GM21529 (cell line): ENCODE results near the gene PGK1.
"Not testable (repeated sequence)": the region's sequence is repeated elsewhere in the genome, so short reads cannot be mapped to it uniquely, and the experiment has no call there.

Experiments
- ATAC-seq: cut with Tn5 transposase; IDR thresholded peaks from one replicate; pipeline ENCODE4 v1.9.1; 2021; ENCODE audit not compliant: unreplicated experiment

The PGK1 gene

GRCh38 chrX:78111140-78111931 is 7.3 kb downstream of the PGK1 start:
- no peak for ATAC-seq

GRCh38 chrX:78116365-78116764 is 12.3 kb downstream of the PGK1 start:
- ATAC-seq = no peak

- no peak for ATAC-seq
Observed at GRCh38 chrX:78116766-78117165, 12.7 kb downstream of the PGK1 start.

GRCh38 chrX:78118628-78119027 is 14.6 kb downstream of the PGK1 start:
- ATAC-seq = no peak

DNA sequence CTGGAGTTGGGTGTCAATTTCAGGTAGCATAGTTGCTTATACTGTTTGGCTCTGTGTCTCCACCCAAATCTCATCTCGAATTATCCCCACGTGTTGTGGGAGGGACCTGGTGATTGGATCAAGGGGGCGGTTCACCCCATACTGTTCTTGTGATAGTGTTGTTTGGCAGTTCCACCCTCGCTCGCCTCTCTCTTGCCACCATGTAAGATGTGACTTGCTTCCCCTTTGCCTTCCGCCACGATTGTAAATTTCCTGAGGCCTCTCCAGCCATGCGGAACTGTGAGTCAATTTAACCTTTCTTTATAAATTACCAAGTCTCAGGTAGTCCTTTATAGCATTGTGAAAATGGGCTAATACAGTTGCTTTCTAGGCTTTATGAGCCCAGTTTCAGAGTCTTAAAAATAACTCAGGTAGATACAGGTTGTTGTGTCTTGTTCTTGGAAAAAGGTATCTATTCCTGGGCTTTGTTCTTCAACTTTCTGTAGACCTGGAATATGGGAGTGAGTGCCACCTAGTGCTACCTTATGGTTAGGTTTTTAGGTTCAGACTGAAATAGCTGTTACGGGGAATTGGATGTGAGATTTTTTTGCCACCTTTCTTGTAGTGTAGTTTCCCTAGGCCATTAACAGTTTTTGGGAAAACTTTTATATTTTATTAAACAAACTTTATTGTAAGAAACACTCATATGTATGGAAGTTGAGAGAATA is 15.6 kb downstream of the PGK1 start:
- no peak for ATAC-seq

GRCh38 chrX:78123190-78123589 is 19.1 kb downstream of the PGK1 start:
- no peak for ATAC-seq

DNA sequence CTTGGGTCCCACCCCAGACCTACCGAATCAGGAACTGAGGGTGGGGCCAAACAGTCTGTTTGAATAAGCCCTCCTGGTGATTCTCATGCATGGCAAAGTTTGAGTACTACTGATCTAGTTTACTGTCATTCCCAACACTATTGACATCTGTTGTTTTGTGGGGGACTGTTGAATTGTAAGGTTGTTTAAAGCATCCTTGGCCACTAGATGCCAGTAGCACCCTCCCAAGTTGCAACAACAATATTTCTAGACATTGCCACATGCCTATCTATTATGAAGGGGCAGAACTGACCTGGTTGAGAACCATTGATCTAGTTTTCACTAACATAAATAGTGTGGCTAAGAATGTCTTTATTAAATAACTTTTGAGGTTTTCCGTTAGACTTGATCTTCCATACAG is 20.3 kb downstream of the PGK1 start:
- ATAC-seq = no peak

GRCh38 chrX:78125148-78125547 is 21.1 kb downstream of the PGK1 start:
- no peak for ATAC-seq

- ATAC-seq = not testable (repeated sequence)
Observed at GRCh38 chrX:78125781-78126180, 21.7 kb downstream of the PGK1 start.

GRCh38 chrX:78129714-78130113 is 25.7 kb downstream of the PGK1 start:
- ATAC-seq = no peak

- no peak for ATAC-seq
Observed at GRCh38 chrX:78130396-78130795, 26.3 kb downstream of the PGK1 start.

GRCh38 chrX:78131117-78131516 is 27.1 kb downstream of the PGK1 start:
- ATAC-seq = no peak

DNA sequence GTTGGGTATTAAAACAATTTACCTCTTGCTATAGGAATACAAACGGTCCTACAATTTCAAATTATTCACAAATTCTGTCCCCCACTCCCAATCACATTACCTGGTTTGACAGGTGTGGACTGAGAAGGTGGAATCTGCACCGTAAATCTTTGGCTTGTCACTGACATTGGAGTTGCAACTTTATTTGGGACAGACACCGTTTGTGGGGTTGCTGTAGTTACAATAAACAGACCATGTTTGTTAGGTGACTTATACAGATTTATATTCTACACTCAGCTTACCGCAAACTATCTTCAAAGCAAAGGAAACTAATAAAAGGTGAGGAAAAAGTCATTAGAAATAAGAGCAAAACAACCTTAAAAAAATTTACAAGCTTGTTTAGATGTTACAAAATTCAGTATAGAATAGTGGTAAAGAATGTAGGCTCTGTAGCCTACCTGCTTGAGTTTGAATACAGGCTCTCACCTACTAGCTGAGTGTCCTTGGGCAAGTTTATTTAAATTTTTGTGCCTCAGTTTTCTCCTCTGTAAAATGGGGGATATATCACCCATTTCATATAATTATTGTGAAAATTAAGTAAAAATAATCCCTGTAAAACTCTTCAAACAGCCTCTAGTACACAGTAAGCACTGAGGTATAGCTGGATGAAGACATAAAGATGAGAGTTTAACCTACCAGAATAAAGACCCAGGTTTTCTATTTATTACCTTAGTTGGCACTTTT is 29.4 kb downstream of the PGK1 start:
- ATAC-seq = no peak

GRCh38 chrX:78139160-78140123 is 35.4 kb downstream of the PGK1 start, which contains the start of gene TAF9B:
Gene TAF9B (minus strand): TSS chrX:78139650. CDS start chrX:78139611, 39 bp downstream.
- peak; percentile 90 for ATAC-seq

DNA sequence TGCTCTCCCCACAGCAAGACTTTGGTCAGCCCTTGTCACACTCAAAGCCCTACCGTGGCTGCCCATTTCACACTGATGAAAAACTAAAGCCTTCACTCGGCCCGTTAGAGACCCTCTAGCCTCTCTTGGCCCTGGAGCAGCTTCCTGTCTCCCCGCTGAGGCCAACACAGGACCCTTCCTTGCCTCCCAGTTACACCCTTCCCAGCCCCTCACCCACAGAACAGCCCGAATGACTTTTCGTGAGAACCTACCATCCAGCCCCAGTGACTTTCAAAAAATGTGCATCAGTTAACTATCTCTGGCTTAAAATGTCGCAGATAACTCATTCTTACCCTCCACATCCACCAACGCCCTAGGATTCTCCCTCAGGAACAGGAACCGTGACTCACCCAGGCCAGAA is 36.2 kb downstream of the PGK1 start:
- no peak for ATAC-seq

GRCh38 chrX:78147002-78147540 is 43.0 kb downstream of the PGK1 start:
- ATAC-seq = not testable (repeated sequence)

DNA sequence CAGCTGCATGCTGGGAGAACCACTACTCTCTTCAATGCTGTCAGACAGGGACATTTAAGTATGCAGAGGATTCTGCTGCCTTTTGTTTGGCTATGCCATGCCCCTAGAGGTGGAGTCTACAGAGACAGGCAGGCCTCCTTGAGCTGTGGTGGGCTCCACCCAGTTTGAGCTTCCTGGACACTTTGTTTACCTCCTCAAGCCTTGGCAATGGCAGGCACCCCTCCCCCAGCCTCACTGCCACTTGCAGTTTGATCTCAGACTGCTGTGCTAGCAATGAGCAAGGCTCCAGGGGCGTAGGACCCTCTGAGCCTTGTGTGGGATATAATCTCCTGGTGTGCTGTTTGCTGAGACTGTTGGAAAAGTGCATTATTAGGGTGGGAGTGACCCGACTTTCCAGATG is 53.3 kb downstream of the PGK1 start:
- not testable (repeated sequence) for ATAC-seq

- not testable (repeated sequence) for ATAC-seq
Observed at GRCh38 chrX:78157846-78158245, 53.8 kb downstream of the PGK1 start.

- not testable (repeated sequence) for ATAC-seq
Observed at GRCh38 chrX:78160711-78161110, 56.7 kb downstream of the PGK1 start.

GRCh38 chrX:78163175-78163574 is 59.1 kb downstream of the PGK1 start:
- not testable (repeated sequence) for ATAC-seq
